Stimulated activated CD8-positive, alpha-beta memory T cell treated with anti-CD3 and anti-CD28 coated beads, Interleukin-12 subunit alpha, Interleukin-12 subunit beta, amount 100 ng/mL, for 24 hours (primary cell): ENCODE measurements around the gene CNTFR.

ENCODE experiments used
- DNase-seq: peaks from one replicate; pipeline ENCODE4 v3.0.0-alpha.2; 2020; ENCODE audit errors: extremely low read depth

Gene CNTFR

GRCh38 chr9:34507556-34507955 is 82.0 kb downstream of the CNTFR start:
- DNase-seq, result no peak

- DNase-seq, result no peak
Observed at GRCh38 chr9:34506623-34507022, 82.9 kb downstream of the CNTFR start.

DNA sequence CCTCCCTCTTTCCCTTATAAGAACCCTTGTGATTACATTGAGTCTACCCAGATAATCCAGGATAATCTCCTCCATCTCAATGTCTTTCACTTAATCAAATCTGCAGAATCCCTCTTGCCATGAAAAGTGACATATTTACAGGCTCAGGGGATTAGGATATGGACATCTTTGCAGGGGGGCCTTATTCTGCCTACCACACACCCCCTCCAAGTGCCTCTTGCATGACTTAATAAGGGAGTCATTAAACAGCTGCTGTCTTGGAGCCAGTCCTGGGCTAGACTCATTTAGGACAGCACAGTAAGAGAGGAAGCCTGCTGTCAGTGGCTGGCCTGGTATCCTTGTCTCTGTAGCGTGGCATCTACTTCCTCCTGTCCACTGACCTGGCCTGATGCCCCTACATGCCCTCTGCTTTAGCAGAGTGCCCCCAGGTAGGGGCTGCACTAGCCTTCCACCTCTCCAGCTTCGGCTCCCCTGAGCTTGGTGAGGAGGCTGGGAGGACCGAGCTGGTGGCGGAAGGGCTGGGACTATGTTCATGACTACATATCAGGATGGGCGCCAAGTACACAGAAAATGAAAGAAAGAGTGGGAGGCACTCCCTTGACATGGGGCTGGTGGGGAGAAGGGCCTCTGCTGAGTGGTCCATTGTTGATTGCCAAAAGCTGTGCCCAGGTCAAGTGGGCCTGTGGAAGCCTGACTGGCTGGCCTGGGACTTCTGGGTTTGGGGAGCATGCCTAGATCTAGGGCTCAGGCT is 84.0 kb downstream of the CNTFR start:
- DNase-seq, result no peak

GRCh38 chr9:34503406-34503805 is 86.1 kb downstream of the CNTFR start:
- no peak for DNase-seq

GRCh38 chr9:34502891-34503290 is 86.6 kb downstream of the CNTFR start:
- DNase-seq, result no peak

- no peak for DNase-seq
Observed at GRCh38 chr9:34502471-34502870, 87.1 kb downstream of the CNTFR start.

DNA sequence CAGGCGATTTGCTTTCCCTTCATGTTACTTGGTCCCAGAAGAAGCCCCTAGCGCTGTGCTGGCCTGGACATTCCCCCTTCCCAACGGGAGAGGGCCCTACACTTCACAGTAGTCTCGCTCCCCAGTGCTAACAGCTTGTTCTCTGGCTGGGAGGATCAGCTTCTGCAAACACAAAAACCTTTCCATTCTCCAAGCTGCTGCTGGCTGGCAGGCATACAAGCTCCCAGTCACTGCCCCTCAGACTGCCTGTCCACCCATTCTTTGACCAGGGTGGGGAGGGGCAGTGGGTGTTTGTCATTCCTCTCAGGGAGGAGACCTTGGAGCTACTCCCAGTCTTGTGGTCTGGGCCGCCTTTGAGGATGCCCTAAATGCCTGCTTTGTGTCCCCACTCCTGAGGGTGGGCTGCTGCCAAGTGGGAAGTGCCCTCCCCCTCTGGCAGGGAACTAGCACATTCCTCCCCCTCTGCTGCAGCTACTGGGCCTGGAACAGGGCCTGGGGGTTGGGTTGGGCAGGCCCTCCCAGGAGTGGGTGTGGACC is 87.6 kb downstream of the CNTFR start:
- DNase-seq, result no peak
